Activated T-cell treated with anti-CD3 and anti-CD28 coated beads for 1 hour (primary cell): Measurements from ENCODE around the gene KIAA1586.
A peak's percentile ranks its signal among the peaks of the same experiment; 100 is the strongest.
"Not testable (repeated sequence)": the region's sequence is repeated elsewhere in the genome, so short reads cannot be mapped to it uniquely, and the experiment has no call there.

Experiments used
- DNase-seq: peaks from one replicate; pipeline ENCODE4 v3.0.0-alpha.2; 2020; ENCODE audit warnings: low read depth

Gene KIAA1586

DNA sequence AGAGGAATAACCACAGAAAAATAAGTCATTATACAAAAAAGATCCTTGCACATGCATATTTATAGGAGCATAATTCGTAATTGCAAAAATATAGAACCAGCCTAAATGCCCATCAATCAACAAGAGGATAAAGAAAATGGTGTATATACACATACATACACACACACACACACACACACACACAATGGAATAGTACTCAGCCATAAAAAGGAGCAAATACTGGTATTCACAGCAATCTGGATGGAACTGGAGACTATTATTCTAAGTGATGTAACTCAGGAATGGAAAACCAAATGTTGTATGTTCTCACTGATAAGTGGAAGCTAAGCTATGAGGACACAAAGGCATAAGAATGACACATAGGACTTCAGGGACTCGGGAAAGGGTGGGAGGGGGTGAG, 1.9 kb upstream of the KIAA1586 start:
- no peak for DNase-seq

DNA sequence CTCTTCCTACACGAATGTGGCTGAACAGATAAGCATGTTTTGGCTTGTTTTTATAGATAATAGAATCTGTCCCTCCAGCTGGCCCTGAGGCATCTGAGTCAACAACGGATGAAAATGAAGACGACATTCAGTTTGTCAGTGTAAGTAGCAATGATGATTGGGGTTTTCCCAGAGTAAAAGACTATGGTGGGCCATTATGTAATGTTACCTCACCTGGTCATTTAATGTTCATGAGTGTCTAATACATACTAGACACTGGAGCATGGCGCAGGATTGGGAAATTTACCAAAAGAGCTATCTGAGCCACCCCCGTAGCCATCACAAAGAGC, 728 bp downstream of the KIAA1586 start:
- DNase-seq = not testable (repeated sequence)

DNA sequence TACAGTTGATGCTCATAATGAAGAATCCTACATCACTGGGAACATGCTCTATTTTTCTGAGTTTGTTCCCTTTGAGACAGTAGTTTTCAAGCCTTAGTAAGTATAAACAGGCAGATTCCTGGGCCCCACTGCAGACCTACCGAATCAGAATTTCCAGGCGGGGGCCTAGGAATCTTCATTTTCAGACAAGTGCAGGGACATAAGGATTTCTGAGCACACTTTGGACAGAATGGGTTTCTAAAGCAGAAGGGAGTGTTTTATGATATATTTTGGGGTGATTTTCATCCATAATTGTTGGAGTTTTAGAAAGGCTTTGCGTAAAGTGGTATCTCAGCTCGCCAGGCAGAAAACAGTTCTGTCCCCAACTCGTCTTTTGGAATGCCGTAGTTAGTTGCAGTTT, 1.4 kb downstream of the KIAA1586 start:
- not testable (repeated sequence) for DNase-seq

DNA sequence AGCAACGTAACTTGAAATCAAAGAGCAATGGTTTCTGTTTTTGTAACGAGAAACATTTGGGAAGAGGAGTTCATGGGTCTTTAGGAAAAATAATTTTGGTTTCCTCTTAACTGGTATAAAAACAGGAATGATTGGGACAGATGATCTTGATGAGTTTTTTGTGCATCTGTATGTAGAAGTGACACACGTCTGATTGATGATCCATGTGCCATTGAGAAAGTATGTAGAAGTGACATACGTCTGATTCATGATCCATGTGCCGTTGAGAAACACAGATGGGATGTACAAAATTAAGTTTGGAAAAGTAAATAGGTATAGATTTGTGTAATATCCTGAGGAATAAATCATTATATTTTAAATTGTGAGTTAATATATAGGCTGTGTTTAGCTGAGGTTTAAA, 2.1 kb downstream of the KIAA1586 start:
- DNase-seq = no peak

DNA sequence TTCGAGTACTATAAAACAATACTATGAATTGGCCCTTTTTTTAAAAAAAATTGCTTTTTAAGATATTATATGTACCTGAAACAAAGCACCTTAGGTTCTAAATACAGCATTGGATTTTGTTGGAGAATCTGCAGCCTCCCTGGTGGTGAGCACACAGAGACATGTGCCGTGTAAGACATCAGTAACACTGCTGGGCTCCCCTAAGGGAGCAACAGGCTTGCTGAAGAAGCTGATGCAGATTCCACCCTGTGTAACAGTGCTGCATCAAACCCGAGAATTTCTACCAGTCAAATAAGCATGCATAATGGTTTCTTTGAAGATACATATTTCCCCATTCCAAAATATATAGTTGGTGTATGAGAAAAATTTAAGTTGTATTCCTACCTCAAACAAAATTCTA, 17.4 kb downstream of the KIAA1586 start:
- DNase-seq = no peak

DNA sequence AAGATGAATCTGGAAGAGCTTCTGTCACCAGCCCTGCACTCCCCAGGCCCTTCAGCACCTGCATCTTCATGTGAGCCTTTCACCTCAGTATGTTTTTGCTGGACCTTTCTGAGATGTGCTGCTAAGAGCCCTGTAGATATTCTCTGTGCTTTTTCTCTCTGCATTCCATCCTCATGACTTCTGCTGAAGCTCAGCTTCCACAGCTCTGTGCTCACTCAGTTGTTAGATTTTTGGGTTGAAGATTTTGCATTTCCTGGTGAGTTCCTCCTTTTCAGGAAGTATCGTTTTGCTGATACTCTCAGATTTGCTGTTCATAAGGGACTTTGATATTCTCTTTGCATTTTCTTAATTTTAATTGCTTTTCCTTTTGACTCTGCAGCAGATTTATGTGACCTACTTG, 18.3 kb downstream of the KIAA1586 start:
- DNase-seq = no peak

DNA sequence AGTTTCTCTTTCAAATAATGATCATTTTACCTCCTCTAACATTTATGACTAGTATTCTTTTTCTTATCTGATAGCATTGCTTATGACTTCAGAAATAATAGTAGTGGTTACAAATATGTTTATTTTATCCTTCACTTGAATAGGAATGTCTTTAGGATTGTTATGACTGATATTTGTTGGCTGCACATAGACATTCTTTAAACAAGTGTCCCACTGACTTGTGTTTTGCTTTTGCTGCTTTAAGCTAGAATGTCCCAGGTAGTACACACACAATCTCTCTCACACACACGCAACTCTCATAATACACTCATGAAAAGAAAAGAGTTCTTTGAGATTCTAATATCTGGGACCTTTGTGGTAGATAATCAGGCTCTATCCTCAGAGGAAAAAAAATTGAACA, 21.6 kb downstream of the KIAA1586 start:
- DNase-seq = no peak

DNA sequence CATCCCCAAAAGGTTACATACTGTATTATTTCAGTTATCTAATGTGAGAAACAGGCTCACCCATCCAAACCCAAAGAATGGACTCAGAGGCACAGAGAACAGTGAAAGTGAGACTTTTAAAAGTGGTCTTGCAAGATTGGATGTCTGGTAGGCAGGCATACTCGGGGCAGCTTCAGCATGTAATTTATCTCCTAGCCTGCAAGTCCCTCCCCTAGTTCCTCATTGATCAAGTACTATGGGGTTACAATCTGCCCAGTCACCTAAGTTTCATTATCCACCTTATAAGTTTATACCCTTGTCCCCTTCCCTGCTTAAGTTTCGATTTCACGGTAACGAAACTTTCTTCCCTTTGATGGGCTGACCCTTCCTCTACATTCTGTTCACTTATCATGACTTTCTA, 22.7 kb downstream of the KIAA1586 start:
- no peak for DNase-seq

DNA sequence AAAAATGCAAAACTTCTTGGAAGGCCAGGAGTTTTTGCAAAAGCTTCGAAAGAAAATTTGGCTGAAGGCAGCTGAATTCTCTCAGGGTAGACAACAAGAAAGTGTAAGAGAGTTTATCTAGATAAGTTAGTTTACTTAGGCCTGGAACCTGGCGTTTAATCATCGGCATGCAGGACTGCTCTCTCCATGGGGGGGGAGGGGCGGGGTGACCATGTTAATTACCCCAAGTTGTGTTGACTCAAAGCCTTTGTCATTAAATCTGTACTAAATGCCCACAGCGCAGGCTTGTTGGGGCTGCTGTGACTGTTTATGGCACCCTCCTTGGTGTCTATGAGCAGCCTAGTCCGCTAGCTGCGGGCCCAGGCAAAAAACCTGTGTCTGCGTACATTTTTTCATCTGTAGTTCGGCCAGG, 23.4 kb downstream of the KIAA1586 start:
- DNase-seq = no peak

DNA sequence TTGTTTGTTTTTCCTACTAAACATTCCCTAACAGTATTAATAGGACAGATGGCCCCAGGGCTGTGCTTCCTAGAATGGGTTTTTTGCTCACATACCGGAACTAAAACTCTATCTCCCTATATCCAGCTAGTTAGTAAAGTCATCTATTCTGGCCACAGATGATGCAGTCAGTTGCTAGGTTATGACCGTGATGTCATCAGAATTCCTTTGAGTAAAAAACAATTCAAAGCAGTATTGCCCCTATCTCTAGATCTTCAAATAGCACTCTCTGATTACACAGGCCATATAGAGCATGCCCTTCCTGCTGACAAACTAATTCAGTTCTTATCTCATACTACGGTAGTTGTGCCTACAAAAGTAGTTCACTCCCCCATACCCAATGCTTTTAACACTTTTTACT, 25.6 kb downstream of the KIAA1586 start:
- DNase-seq = no peak

DNA sequence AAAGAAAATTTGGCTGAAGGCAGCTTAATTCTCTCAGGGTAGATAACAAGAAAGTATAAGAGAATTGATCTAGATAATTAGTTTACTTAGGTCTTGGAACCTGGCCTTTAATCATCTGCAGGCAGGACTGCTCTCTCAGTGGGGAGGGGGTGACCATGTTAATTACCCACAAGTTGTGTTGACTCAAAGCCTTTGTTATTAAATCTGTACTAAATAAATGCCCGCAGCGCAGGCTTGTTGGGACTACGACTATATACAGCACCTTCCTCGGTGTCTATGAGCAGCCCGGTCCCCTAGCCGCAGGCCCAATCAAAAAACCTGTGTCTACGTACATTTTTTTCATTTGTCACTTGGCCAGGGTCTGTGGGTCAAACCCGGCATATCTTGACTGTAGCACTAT, 27.9 kb downstream of the KIAA1586 start:
- DNase-seq = no peak

DNA sequence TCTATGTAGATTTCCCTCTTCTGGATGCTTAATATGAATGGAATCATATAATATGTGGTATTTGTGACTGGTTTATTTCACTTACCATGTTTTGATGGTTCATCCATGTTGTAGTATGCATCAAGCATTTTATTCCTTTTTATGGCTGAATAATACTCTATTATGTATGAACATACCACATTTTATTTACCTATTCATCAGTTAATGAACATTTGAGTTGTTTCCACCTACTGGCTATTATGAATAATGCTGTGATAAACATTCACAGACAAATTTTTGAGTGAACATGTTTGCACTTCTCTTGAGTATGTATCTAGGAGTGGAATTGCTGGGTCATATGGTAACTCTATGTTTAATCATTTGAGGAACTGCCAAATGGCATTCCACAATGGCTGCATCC, 28.6 kb downstream of the KIAA1586 start:
- DNase-seq = no peak

DNA sequence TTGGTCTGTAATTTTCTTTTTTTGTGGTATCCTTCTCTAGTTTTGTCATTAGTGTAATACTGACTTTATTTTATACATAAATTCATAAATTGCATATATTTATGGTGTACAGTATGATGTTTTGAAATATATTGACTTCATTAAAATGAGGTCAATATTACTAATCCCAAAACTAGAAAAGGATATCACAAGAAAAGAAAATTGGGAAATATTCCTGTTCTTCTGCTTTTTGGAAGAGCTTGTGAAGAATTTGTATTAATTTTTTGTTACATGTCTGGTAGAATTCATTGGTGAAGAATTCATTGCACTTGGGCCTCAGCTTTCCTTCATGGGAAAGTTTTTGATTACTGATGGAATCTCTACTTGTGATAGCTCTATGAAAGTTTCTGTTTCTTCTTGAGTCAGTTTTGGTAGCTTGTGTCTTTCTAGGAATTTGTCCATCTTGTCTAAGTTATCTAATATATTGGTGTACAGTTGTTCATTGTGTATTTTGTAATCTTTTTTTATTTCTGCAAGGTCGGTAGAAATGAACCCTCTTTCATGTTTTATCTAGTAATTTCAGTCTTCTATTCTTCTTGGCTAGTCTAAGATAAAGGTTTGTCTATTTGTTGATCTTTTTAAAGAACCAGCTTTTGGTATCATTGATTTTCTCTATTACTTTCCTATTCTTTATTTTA, 32.2 kb downstream of the KIAA1586 start:
- DNase-seq = no peak

DNA sequence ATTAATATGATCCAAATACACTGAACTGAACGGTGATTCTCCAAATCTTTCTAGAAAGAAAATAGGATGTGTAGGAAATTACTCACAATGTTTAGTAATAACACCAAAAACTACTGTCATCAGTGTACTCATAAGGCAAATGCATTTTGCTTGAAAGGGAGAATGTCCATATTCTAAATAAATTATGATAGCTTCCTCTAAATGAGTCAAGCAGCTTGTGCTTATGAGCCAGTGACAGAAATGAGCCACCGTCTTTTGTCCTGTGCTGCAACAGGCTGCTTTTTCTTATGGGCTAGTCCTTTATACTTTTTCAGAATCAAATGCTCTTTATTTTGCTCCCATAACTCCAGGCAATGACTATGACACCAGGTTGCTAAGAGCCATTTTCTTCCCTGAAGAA, 39.0 kb downstream of the KIAA1586 start:
- DNase-seq = no peak

DNA sequence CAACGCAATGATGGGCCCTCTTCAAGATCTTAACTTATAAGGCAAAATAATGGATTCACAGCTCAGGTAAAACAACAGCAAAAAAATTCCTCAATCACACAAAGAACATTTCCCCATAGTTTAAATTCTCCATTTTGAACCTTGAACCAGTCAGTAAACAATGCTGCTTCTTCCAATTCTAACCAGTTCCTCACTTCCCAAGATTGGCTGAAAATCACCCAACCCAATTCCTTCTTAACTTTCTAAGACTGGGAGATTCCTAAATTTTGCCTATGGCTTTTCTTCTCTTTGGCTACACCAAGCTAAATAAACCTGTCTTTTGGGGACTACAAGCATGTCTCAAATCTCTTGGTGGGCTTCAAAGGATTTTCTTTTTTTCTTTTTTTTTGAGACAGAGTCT, 40.4 kb downstream of the KIAA1586 start:
- DNase-seq = no peak

DNA sequence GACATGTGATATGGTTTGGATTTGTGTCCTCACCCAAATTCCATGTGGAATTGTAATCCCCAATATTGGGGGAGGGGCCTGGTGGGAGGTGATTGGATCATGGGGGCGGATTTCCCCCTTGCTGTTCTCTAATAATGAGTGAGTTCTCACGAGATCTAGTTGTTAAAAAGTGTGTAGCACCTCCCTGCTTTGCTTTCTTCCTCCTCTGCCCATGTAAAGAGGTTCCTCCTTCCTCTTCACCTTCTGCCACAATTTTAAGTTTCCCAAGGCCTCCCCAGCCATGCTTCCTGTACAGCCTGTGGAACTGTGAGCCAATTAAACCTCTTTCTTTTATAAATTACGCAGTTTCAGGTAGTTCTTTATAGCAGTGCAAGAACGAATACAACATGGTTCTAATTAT, 41.4 kb downstream of the KIAA1586 start:
- DNase-seq = no peak

DNA sequence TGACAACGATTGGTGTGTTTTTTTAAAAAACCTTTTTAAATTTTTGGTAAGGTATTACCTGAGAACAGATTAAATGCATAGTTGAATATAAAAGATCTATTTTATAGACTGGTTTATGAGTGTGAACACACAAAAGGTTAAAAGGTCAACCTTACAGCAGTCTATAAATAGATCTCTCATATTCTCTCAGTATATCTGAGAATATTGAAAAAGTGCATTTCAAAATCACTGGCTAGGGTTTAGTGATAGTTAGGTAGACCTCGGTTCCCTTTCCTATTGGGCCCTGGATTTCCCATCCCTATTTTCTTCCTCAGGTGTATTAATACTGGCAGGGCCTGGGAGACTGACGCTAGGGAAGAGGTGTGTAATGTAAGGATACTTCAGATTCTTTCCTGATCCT, 42.8 kb downstream of the KIAA1586 start:
- no peak for DNase-seq

DNA sequence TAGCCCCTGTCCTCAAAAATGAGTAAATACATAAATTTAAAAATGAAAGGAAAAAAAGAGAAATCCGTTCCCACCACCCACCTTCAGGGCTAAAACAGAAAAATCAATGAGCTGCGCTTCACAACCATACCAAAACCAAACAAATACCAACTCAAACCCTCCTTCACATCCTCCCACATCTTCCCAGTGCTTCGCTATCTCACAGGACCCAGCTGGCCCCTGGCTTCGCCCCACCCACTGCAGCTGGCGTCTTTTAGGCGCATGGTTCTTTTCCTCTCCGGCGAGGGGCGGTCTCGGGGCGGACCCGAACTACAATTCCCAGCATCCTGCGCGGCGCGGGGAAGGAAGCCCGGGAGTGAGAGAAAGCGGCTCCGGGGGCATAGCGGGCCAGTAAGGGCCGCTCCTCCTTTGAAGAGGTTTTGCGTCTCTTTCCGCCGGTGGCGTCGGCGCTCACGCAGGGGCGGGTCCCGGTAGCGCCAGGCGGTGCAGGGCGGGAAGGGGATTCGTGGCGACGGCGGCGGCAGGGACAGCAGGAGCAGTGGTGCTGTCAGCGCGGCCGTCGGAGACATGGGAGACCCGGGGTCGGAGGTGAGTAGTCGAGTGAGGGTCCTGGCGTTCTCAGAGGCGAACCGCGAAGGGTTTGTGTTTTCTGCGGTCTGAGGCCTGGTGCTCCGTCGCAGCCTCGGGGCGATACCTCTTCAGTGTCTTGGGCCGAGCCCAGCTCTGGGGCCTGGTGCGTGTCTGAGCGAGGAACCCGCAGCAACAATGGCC, 43.4 kb downstream of the KIAA1586 start, which contains the start of gene ZNF451:
ZNF451 (plus strand) TSS at position 502 of the 771 bp plus-strand sequence; CDS start at position 568, 66 bp downstream.
- DNase-seq = peak; percentile 94

DNA sequence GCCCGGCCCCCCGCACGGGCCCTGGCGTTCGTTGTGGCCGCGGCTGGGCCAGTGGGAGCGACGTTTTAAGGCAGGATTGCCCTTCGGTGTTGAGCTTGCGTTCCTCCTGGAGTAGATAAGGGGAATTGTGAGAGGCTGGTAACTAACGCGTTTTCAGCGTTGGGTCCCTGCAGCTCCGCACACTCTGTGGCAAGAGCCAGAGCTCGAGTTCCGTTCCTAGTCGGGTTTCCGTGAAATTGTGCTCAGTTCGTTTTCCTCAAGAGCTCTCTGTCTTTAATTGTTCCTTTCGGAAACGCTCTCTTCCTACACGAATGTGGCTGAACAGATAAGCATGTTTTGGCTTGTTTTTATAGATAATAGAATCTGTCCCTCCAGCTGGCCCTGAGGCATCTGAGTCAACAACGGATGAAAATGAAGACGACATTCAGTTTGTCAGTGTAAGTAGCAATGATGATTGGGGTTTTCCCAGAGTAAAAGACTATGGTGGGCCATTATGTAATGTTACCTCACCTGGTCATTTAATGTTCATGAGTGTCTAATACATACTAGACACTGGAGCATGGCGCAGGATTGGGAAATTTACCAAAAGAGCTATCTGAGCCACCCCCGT, 44.1 kb downstream of the KIAA1586 start:
- DNase-seq = not testable (repeated sequence)

DNA sequence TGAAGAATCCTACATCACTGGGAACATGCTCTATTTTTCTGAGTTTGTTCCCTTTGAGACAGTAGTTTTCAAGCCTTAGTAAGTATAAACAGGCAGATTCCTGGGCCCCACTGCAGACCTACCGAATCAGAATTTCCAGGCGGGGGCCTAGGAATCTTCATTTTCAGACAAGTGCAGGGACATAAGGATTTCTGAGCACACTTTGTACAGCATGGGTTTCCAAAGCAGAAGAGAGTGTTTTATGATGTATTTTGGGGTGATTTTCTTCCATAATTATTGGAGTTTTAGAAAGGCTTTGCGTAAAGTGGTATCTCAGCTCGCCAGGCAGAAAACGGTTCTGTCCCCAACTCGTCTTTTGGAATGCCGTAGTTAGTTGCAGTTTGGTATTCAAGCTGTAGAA, 44.9 kb downstream of the KIAA1586 start:
- DNase-seq = not testable (repeated sequence)

DNA sequence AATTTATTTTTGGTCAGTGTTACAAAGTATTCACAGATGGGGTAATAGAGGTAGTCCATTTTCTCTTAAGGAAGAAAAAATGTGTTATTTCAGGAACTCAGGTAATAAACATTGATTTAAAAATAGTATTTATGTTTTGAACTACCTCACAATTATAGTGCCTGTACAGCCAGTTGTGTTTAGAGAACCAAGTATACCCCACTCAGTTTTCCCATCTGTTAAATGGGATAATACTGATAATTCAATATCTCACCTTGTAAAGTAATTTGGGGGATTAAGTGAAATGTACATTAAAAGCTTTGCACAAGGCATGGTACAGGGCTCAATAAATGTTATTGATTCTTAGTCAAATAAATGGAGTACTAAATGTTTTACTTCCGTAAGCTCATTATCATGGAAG, 48.2 kb downstream of the KIAA1586 start:
- DNase-seq = no peak

DNA sequence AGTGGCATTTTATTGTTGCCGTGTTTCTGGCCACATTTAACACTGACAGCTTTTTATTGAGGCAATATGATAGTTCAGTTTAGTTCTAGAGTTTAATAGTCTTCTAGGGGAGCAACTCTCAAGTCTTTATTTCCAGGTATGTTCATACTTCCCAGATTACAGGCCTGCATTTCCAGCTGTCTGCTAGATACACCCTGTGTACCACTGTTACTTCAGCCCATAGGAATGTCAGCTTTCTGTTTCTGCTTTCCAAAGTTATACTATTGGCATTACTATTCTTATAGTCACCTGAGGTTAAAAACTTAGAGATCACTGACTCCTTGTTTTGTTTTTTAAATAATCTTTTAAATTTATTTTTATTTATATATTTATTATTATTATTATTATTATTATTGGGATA, 51.1 kb downstream of the KIAA1586 start:
- no peak for DNase-seq

DNA sequence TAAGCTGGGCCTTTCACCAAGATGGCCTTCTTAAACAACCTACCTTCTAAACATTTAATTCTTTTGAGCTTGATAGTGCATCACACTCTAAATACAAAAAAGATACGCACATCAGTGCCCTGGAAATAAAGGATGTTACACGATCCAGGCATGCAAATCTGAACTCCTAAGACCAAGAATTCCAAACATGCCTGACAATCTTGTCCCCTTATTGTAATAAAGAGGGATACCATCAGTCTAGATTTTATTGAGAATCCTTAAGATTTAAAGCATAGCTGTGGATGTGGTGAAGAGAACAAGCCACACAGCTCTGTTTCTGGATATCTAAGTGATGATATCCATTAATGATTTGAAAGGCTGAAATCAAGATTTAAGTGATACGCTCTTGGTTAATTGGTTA, 56.5 kb downstream of the KIAA1586 start:
- DNase-seq = no peak
